Neural cell (in vitro differentiated cells): ENCODE measurements around the gene OTX2. TPM values are rescaled to one million over a fixed set of nuclear protein-coding genes. Genes with fewer than 3 reads are reported as not detected.

ENCODE experiments used
- H2AFZ ChIP-seq: fragments of 200-600, 300-800 bp; sonication (generic), shearing (Covaris generic); 2 replicates; pipeline ENCODE4 v1.6.0; 2014; ENCODE audit warnings: low read depth, mild to moderate bottlenecking, antibody characterized with exemption, low read length, moderate library complexity
- H3F3A ChIP-seq: fragments of 200-600 bp; shearing (Covaris generic); 2 replicates; pipeline ENCODE4 v1.6.1; 2016; ENCODE audit warnings: mild to moderate bottlenecking, moderate library complexity, mixed read lengths, antibody characterized with exemption, low read length; ENCODE audit not compliant: insufficient read depth, poor library complexity, severe bottlenecking
- H3K27ac ChIP-seq: fragments of 200-600, 300-800 bp; sonication (generic), shearing (Covaris generic); 2 replicates; pipeline ENCODE4 v1.5.1; 2014; ENCODE audit warnings: mild to moderate bottlenecking, low read length, moderate library complexity
- H3K27me3 ChIP-seq: fragments of 300-800, 200-600 bp; sonication (generic), shearing (Covaris generic); 2 replicates; pipeline ENCODE4 v1.6.0; 2014; ENCODE audit warnings: mild to moderate bottlenecking, low read depth, low read length, moderate library complexity; ENCODE audit not compliant: insufficient read depth
- H3K36me3 ChIP-seq: fragments of 300-800, 200-600 bp; sonication (generic), shearing (Covaris generic); 2 replicates; pipeline ENCODE4 v1.5.1; 2014; ENCODE audit warnings: mild to moderate bottlenecking, antibody characterized with exemption, low read length, moderate library complexity; ENCODE audit not compliant: insufficient read depth
- H3K4me2 ChIP-seq: fragments of 300-800, 200-600 bp; sonication (generic), shearing (Covaris generic); 2 replicates; pipeline ENCODE4 v1.6.0; 2014; ENCODE audit warnings: mild to moderate bottlenecking, low read length
- H3K4me3 ChIP-seq: fragments of 300-800, 200-600 bp; sonication (generic), shearing (Covaris generic); 2 replicates; pipeline ENCODE4 v1.5.1; 2014; ENCODE audit warnings: mild to moderate bottlenecking, low read length, moderate library complexity
- H3K79me2 ChIP-seq: fragments of 200-600 bp; shearing (Covaris generic); replicated peaks from 2 replicates; pipeline ENCODE4 v1.6.0; 2014; ENCODE audit warnings: mild to moderate bottlenecking, low read length, moderate library complexity; ENCODE audit not compliant: insufficient read depth
- H3K9ac ChIP-seq: fragments of 300-800, 200-600 bp; sonication (generic), shearing (Covaris generic); 2 replicates; pipeline ENCODE4 v1.6.1; 2016; ENCODE audit warnings: mild to moderate bottlenecking, low read length, mixed read lengths
- H3K9me2 ChIP-seq: fragments of 200-600 bp; shearing (Covaris generic); 2 replicates; pipeline ENCODE4 v1.6.1; 2016; ENCODE audit warnings: mild to moderate bottlenecking, low read length, mixed read lengths; ENCODE audit not compliant: insufficient read depth
- H3K9me3 ChIP-seq: fragments of 200-600, 300-800 bp; sonication (generic), shearing (Covaris generic); 2 replicates; pipeline ENCODE4 v1.6.1; 2016; ENCODE audit warnings: mild to moderate bottlenecking, mixed run types, low read length, moderate library complexity, mixed read lengths
- H4K20me1 ChIP-seq: fragments of 200-600 bp; shearing (Covaris generic); 2 replicates; pipeline ENCODE4 v1.6.1; 2016; ENCODE audit warnings: mild to moderate bottlenecking, mixed run types; ENCODE audit not compliant: insufficient read depth
- CTCF ChIP-seq: fragments of 450-650 bp; IDR thresholded peaks from 2 replicates; pipeline ENCODE4 v1.5.1; 2014; ENCODE audit warnings: antibody characterized with exemption, mild to moderate bottlenecking, moderate library complexity; ENCODE audit not compliant: poor library complexity, severe bottlenecking
- EP300 ChIP-seq: fragments of 450-650 bp; conservative IDR thresholded peaks from 2 replicates; pipeline ENCODE4 v1.6.1; 2014; ENCODE audit warnings: antibody characterized with exemption, mild to moderate bottlenecking, moderate library complexity; ENCODE audit not compliant: poor library complexity, severe bottlenecking
- EZH2 ChIP-seq: fragments of 200-600, 300-800 bp; shearing (Covaris generic), sonication (generic); IDR thresholded peaks from 2 replicates; pipeline ENCODE4 v1.6.1; 2014; ENCODE audit warnings: antibody characterized with exemption, low read length, borderline replicate concordance, mild to moderate bottlenecking; ENCODE audit not compliant: insufficient read depth, poor library complexity, severe bottlenecking
- MXI1 ChIP-seq: fragments of 450-650 bp; conservative IDR thresholded peaks from 2 replicates; pipeline ENCODE4 v1.6.1; 2014; ENCODE audit warnings: antibody characterized with exemption, mild to moderate bottlenecking; ENCODE audit not compliant: poor library complexity, severe bottlenecking
- POLR2AphosphoS5 ChIP-seq: IDR thresholded peaks from 2 replicates; pipeline ENCODE4 v1.6.1; 2012
- RAD21 ChIP-seq: fragments of 450-650 bp; conservative IDR thresholded peaks from 2 replicates; pipeline ENCODE4 v1.6.1; 2014; ENCODE audit warnings: antibody characterized with exemption, mild to moderate bottlenecking, moderate library complexity
- REST ChIP-seq: IDR thresholded peaks from 2 replicates; pipeline ENCODE4 v1.6.1; 2012; ENCODE audit warnings: borderline replicate concordance
- SMC3 ChIP-seq: fragments of 450-650 bp; conservative IDR thresholded peaks from 2 replicates; pipeline ENCODE4 v1.6.1; 2014; ENCODE audit warnings: antibody characterized with exemption, mild to moderate bottlenecking, moderate library complexity; ENCODE audit not compliant: poor library complexity
- TAF1 ChIP-seq: IDR thresholded peaks from 2 replicates; pipeline ENCODE4 v1.6.1; 2012; ENCODE audit warnings: low read depth
- polyA plus RNA-seq: library from polyadenylated mRNA; depleted of rRNA; stranded (reverse); fragments of >200 nt; gene quantifications from 2 replicates; pipeline ENCODE4 v1.2.3, GENCODE V29; 2014

OTX2 gene
- polyA plus RNA-seq, 1 donor from 2014 or later, result 2.1 TPM

DNA sequence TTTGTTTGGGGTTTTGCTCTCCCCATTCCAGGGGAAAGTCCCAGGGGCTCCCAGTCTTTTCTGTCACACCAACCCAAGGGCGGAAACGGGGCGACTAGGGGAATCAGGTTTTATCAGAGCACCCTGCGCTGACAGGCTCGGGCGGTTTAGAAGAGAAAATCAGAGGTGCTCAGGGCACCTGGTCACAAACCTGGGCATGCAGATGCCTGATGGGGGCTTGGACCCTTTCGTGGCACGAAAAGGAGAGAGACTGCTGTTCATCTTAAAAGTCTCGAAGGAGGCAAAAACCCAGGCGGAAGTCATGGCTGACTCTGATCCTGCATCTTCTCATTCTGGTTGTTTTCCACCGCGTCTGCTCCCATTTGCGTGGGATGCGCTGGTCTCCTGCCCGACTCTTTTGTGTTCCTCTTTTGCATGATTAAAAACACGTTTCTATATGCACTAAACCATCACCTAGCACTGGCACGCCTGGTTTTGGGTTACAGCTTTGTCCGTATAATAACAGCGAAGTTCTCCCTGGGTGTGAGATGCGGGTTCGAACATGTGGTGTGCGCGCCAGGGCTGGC, 13.2 kb downstream of the OTX2 start:
- Histone ChIP-seq H3K9me2 (no peaks in the 10 kb centered on the region), H3K4me3 (no peak overlapping the region)

DNA sequence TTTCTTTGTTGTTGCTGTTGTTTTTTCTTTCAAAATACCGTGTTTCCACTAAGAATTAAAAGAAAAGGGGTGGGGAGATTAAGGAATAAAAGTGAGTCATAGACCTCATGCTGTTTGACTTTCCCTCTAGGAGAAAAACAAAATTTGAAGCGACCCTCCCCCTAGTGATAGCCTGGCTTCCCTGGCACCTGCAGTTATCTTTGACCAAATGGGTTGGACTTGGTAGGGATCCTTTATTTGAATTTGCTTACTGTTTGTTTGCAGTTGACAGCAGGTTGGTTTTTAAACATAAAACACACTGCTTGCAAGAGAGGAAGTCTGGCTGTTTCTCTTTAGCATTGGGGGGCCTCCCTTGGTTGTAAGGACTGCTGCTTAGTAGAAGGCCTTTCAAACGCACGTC, 14.0 kb downstream of the OTX2 start:
- H3K4me2 ChIP-seq, result no peak overlapping the region
- no peaks in the 10 kb centered on the region for H3K36me3 ChIP-seq
- no peak overlapping the region for H3K27ac ChIP-seq
- peaks cover 65% of the 10 kb centered on the region for H3K27me3 ChIP-seq
- no peak overlapping the region for H3K4me3 ChIP-seq
- H2AFZ ChIP-seq, result no peak overlapping the region
- H4K20me1 ChIP-seq, result no peaks in the 10 kb centered on the region
- TF ChIP-seq MXI1 (no peak), CTCF (no peak), POLR2AphosphoS5 (no peak), EP300 (no peak)
- H3F3A ChIP-seq, result no peaks in the 10 kb centered on the region
- H3K9me3 ChIP-seq, result peaks cover 5% of the 10 kb centered on the region
- peaks cover 9% of the 10 kb centered on the region for H3K79me2 ChIP-seq
- H3K9me2 ChIP-seq, result no peaks in the 10 kb centered on the region
- no peak overlapping the region for H3K9ac ChIP-seq

More for the DNA sequence above, 13.2 kb downstream of the OTX2 start:
- no peak for TF ChIP-seq CTCF
- no peak for TF ChIP-seq MXI1
- no peak for TF ChIP-seq TAF1
- no peak for TF ChIP-seq EP300
- no peak for TF ChIP-seq POLR2AphosphoS5
- no peak for TF ChIP-seq RAD21
- no peak for TF ChIP-seq REST
- TF ChIP-seq SMC3, result no peak
- no peak for TF ChIP-seq EZH2
- Histone ChIP-seq H3K27ac (no peak overlapping the region), H3K9me3 (peaks cover 5% of the 10 kb centered on the region), H3K4me2 (no peak overlapping the region), H3K79me2 (peaks cover 16% of the 10 kb centered on the region), H3K36me3 (no peaks in the 10 kb centered on the region), H4K20me1 (no peaks in the 10 kb centered on the region), H3F3A (no peaks in the 10 kb centered on the region), H3K9ac (no peak overlapping the region), H3K27me3 (peaks cover 65% of the 10 kb centered on the region), H2AFZ (no peak overlapping the region)
